NOMO-1 treated with dmso at 0.1 percent for 144 hours (cell line): Measurements from ENCODE around the gene GPC3.

Experiments used
- DNase-seq: peaks from one replicate; lab custom pipeline; 2025; ENCODE audit not compliant: unreplicated experiment; lab: John Stamatoyannopoulos, UW

GPC3 gene

GRCh38 chrX:133971586-133971985 lies 13.8 kb downstream of the GPC3 start:
- no peak for DNase-seq

- DNase-seq = no peak
Measured at GRCh38 chrX:133970076-133970475, 15.3 kb downstream of the GPC3 start.

GRCh38 chrX:133969191-133969590 lies 16.2 kb downstream of the GPC3 start:
- DNase-seq = no peak

- no peak for DNase-seq
Measured at GRCh38 chrX:133968109-133968508, 17.3 kb downstream of the GPC3 start.

- no peak for DNase-seq
Measured at GRCh38 chrX:133966199-133966598, 19.2 kb downstream of the GPC3 start.

GRCh38 chrX:133965321-133965720 lies 20.1 kb downstream of the GPC3 start:
- no peak for DNase-seq

GRCh38 chrX:133961046-133961445 lies 24.3 kb downstream of the GPC3 start:
- DNase-seq = no peak

- DNase-seq = no peak
Measured at GRCh38 chrX:133959972-133960371, 25.4 kb downstream of the GPC3 start.

GRCh38 chrX:133958997-133959688 lies 26.3 kb downstream of the GPC3 start:
- DNase-seq = no peak

- no peak for DNase-seq
Measured at GRCh38 chrX:133956570-133957340, 28.6 kb downstream of the GPC3 start.

- no peak for DNase-seq
Measured at GRCh38 chrX:133953785-133954355, 31.5 kb downstream of the GPC3 start.

- no peak for DNase-seq
Measured at GRCh38 chrX:133953078-133953477, 32.3 kb downstream of the GPC3 start.

- no peak for DNase-seq
Measured at GRCh38 chrX:133951098-133951497, 34.3 kb downstream of the GPC3 start.

GRCh38 chrX:133950214-133950613 lies 35.2 kb downstream of the GPC3 start:
- no peak for DNase-seq

- DNase-seq = no peak
Measured at GRCh38 chrX:133948895-133949294, 36.5 kb downstream of the GPC3 start.

- DNase-seq = no peak
Measured at GRCh38 chrX:133947996-133948395, 37.4 kb downstream of the GPC3 start.

GRCh38 chrX:133947022-133947421 lies 38.4 kb downstream of the GPC3 start:
- no peak for DNase-seq

- no peak for DNase-seq
Measured at GRCh38 chrX:133943507-133943906, 41.9 kb downstream of the GPC3 start.

- no peak for DNase-seq
Measured at GRCh38 chrX:133939655-133940302, 45.6 kb downstream of the GPC3 start.

- no peak for DNase-seq
Measured at GRCh38 chrX:133938530-133938929, 46.9 kb downstream of the GPC3 start.

- no peak for DNase-seq
Measured at GRCh38 chrX:133937022-133937421, 48.4 kb downstream of the GPC3 start.

GRCh38 chrX:133935076-133935475 lies 50.3 kb downstream of the GPC3 start:
- DNase-seq = no peak
